Neural progenitor cell (in vitro differentiated cells): ENCODE measurements around the gene CUEDC1. TPM values are rescaled to one million over a fixed set of nuclear protein-coding genes. Genes with fewer than 3 reads are reported as not detected.
A peak's percentile ranks its signal among the peaks of the same experiment; 100 is the strongest.
"Not testable (repeated sequence)": the region's sequence is repeated elsewhere in the genome, so short reads cannot be mapped to it uniquely, and the experiment has no call there.

Experiments used
- DNase-seq: peaks from one replicate; pipeline ENCODE4 v3.0.0-alpha.2; 2016; ENCODE audit warnings: low spot score
- H2AFZ ChIP-seq: fragments of 200-600 bp; sonication (generic); replicated peaks from 2 replicates; pipeline ENCODE4 v1.6.1; 2016; ENCODE audit warnings: antibody characterized with exemption
- H3F3A ChIP-seq: fragments of 200-600 bp; sonication (generic); 2 replicates; pipeline ENCODE4 v1.6.1; 2016; ENCODE audit warnings: antibody characterized with exemption, low read depth
- H3K27ac ChIP-seq: fragments of 200-600 bp; sonication (generic); 2 replicates; pipeline ENCODE4 v1.5.1; 2016; ENCODE audit warnings: mild to moderate bottlenecking
- H3K27me3 ChIP-seq: fragments of 200-600 bp; sonication (generic); 2 replicates; pipeline ENCODE4 v1.6.1; 2016; ENCODE audit warnings: mild to moderate bottlenecking, moderate library complexity
- H3K36me3 ChIP-seq: fragments of 200-600 bp; sonication (generic); 2 replicates; pipeline ENCODE4 v1.5.1; 2016
- H3K4me1 ChIP-seq: fragments of 200-600 bp; sonication (generic); 2 replicates; pipeline ENCODE4 v1.6.1; 2016; ENCODE audit warnings: mixed run types
- H3K4me2 ChIP-seq: fragments of 200-600 bp; sonication (generic); 2 replicates; pipeline ENCODE4 v1.6.1; 2016
- H3K4me3 ChIP-seq: fragments of 200-600 bp; sonication (generic); 2 replicates; pipeline ENCODE4 v1.5.1; 2016
- H3K79me2 ChIP-seq: fragments of 200-600 bp; sonication (generic); 2 replicates; pipeline ENCODE4 v1.6.1; 2016; ENCODE audit warnings: low read depth
- H3K9ac ChIP-seq: fragments of 200-600 bp; sonication (generic); 2 replicates; pipeline ENCODE4 v1.6.1; 2016
- H3K9me3 ChIP-seq: fragments of 200-600 bp; sonication (generic); 2 replicates; pipeline ENCODE4 v1.5.1; 2016; ENCODE audit warnings: low read depth
- H4K20me1 ChIP-seq: fragments of 200-600 bp; sonication (generic); 2 replicates; pipeline ENCODE4 v1.6.1; 2016; ENCODE audit warnings: low read depth
- H3K27ac Mint-ChIP-seq: 3 replicates; pipeline ENCODE4 v1.8.0; 2021; ENCODE audit warnings: mixed read lengths
- H3K27me3 Mint-ChIP-seq: 2 replicates; pipeline ENCODE4 v1.8.0; 2022; ENCODE audit warnings: low read depth, mild to moderate bottlenecking, inconsistent platforms, moderate library complexity, mixed read lengths; ENCODE audit not compliant: insufficient read depth
- H3K36me3 Mint-ChIP-seq: 3 replicates; pipeline ENCODE4 v1.8.0; 2021; ENCODE audit warnings: mixed read lengths
- H3K4me1 Mint-ChIP-seq: 3 replicates; pipeline ENCODE4 v1.8.0; 2021; ENCODE audit warnings: mixed read lengths
- H3K4me3 Mint-ChIP-seq: 3 replicates; pipeline ENCODE4 v1.8.0; 2021; ENCODE audit warnings: mild to moderate bottlenecking, moderate library complexity, mixed read lengths
- H3K9me3 Mint-ChIP-seq: 3 replicates; pipeline ENCODE4 v1.8.0; 2020; ENCODE audit warnings: mixed read lengths
- EZH2 ChIP-seq: fragments of 200-600 bp; sonication (generic); IDR thresholded peaks from 2 replicates; pipeline ENCODE4 v1.6.1; 2017; ENCODE audit warnings: antibody characterized with exemption, mild to moderate bottlenecking, moderate library complexity
- EZH2phosphoT487 ChIP-seq: fragments of 200-600 bp; sonication (generic); IDR thresholded peaks from 2 replicates; pipeline ENCODE4 v1.6.1; 2017; ENCODE audit warnings: antibody characterized with exemption
- total RNA-seq: library from RNA; depleted of rRNA; stranded (reverse); fragments of >200 nt; gene quantifications from 2 replicates; pipeline ENCODE4 v1.2.3, GENCODE V29; 2015; ENCODE audit warnings: low replicate concordance
- TF ChIP-seq, protein P1 (sequence below): fragments of 200-600 bp; sonication (generic); IDR thresholded peaks from 2 replicates; pipeline ENCODE4 v1.5.1; 2017; ENCODE audit warnings: antibody characterized with exemption, mild to moderate bottlenecking

CUEDC1 gene
- total RNA-seq, 1 donor from 2014 or later, result 8.8 TPM

DNA sequence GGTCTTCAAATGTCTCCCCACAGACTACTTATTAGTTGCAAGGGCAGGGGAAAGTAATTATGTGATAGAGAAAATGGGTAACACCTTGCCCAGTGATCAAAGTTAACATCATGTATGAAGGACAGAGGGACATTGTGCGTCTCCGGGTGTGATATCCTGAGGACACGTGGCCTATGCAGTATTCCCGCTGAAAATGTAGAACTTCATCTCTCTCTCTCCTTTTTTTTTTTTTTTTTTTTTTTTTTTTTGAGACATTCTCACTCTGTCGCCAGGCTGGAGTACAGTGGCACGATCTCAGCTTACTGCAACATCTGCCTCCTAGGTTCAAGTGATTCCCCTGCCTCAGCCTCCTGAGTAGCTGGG is 7.9 kb upstream of the CUEDC1 start:
- Mint-ChIP-seq H3K4me1 (peaks cover 14% of the 10 kb centered on the region), H3K27me3 (peaks cover 7% of the 10 kb centered on the region), H3K9me3 (no peaks in the 10 kb centered on the region), H3K27ac (no peak overlapping the region), H3K4me3 (no peak overlapping the region), H3K36me3 (no peaks in the 10 kb centered on the region)
- H2AFZ ChIP-seq, result no peak overlapping the region
- H3K4me3 ChIP-seq, result no peak overlapping the region
- H3K4me1 ChIP-seq, result peaks cover 7% of the 10 kb centered on the region
- no peak for DNase-seq
- H3K9me3 ChIP-seq, result no peaks in the 10 kb centered on the region
- H3K27me3 ChIP-seq, result no peaks in the 10 kb centered on the region
- no peak overlapping the region for H3K27ac ChIP-seq
- H4K20me1 ChIP-seq, result no peaks in the 10 kb centered on the region
- no peaks in the 10 kb centered on the region for H3K36me3 ChIP-seq
- no peaks in the 10 kb centered on the region for H3F3A ChIP-seq
- H3K4me2 ChIP-seq, result no peak overlapping the region
- H3K79me2 ChIP-seq, result no peaks in the 10 kb centered on the region
- no peak overlapping the region for H3K9ac ChIP-seq
- TF ChIP-seq, protein P1, sequence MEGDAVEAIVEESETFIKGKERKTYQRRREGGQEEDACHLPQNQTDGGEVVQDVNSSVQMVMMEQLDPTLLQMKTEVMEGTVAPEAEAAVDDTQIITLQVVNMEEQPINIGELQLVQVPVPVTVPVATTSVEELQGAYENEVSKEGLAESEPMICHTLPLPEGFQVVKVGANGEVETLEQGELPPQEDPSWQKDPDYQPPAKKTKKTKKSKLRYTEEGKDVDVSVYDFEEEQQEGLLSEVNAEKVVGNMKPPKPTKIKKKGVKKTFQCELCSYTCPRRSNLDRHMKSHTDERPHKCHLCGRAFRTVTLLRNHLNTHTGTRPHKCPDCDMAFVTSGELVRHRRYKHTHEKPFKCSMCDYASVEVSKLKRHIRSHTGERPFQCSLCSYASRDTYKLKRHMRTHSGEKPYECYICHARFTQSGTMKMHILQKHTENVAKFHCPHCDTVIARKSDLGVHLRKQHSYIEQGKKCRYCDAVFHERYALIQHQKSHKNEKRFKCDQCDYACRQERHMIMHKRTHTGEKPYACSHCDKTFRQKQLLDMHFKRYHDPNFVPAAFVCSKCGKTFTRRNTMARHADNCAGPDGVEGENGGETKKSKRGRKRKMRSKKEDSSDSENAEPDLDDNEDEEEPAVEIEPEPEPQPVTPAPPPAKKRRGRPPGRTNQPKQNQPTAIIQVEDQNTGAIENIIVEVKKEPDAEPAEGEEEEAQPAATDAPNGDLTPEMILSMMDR, result no peak
- TF ChIP-seq EZH2phosphoT487, result no peak

GRCh38 chr17:57962279-57963148 is 7.3 kb upstream of the CUEDC1 start:
- DNase-seq, result no peak
- no peaks in the 10 kb centered on the region for H3K36me3 Mint-ChIP-seq
- H3K9me3 ChIP-seq, result no peaks in the 10 kb centered on the region
- no peak overlapping the region for H3K4me3 ChIP-seq
- no peak overlapping the region for H3K4me3 Mint-ChIP-seq
- H3K79me2 ChIP-seq, result no peaks in the 10 kb centered on the region
- no peak overlapping the region for H3K4me2 ChIP-seq
- peak overlapping the region; percentile 70 for H3K27ac Mint-ChIP-seq
- peaks cover 5% of the 10 kb centered on the region for H3K27me3 ChIP-seq
- peaks cover 18% of the 10 kb centered on the region for H3K4me1 Mint-ChIP-seq
- no peaks in the 10 kb centered on the region for H3K9me3 Mint-ChIP-seq
- H2AFZ ChIP-seq, result no peak overlapping the region
- H3K27ac ChIP-seq, result no peak overlapping the region
- no peaks in the 10 kb centered on the region for H3K36me3 ChIP-seq
- H3K9ac ChIP-seq, result no peak overlapping the region
- TF ChIP-seq EZH2phosphoT487 (no peak), EZH2 (no peak)
- TF ChIP-seq, protein P1, result no peak
- H3K27me3 Mint-ChIP-seq, result peaks cover 7% of the 10 kb centered on the region
- no peaks in the 10 kb centered on the region for H3F3A ChIP-seq
- no peaks in the 10 kb centered on the region for H4K20me1 ChIP-seq
- peaks cover 7% of the 10 kb centered on the region for H3K4me1 ChIP-seq

DNA sequence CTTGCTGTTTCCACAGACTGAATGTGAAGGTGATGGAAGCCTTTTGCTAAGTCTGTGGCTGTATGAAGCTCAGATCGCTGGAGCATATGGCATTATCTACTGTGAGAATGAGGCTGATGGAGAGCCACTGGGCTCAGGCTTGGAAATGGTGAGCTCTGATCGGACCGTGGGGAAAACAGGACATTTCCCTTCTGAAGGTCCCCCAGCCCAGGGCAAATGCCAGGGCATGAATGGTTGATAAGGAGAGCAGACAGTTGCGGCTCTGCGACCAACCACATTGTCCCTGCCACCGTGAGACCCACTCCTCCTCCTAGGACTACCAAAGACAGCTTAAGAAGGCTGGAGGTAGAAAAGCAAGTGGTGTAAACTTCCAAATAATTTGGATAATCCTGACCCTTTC is 4.7 kb upstream of the CUEDC1 start:
- H3K27ac Mint-ChIP-seq, result no peak overlapping the region
- DNase-seq, result no peak
- Histone ChIP-seq H3K79me2 (no peaks in the 10 kb centered on the region), H3K27me3 (peaks cover 29% of the 10 kb centered on the region), H3K4me2 (no peak overlapping the region), H2AFZ (no peak overlapping the region), H4K20me1 (no peaks in the 10 kb centered on the region), H3K4me3 (no peak overlapping the region), H3K36me3 (no peaks in the 10 kb centered on the region), H3K9ac (no peak overlapping the region), H3K27ac (no peak overlapping the region), H3K4me1 (peaks cover 7% of the 10 kb centered on the region), H3K9me3 (no peaks in the 10 kb centered on the region), H3F3A (peaks cover 10% of the 10 kb centered on the region)
- no peak for TF ChIP-seq EZH2phosphoT487
- no peak for TF ChIP-seq EZH2
- TF ChIP-seq, protein P1, result no peak
- H3K4me3 Mint-ChIP-seq, result no peak overlapping the region
- no peaks in the 10 kb centered on the region for H3K9me3 Mint-ChIP-seq
- H3K27me3 Mint-ChIP-seq, result peaks cover 4% of the 10 kb centered on the region
- no peaks in the 10 kb centered on the region for H3K36me3 Mint-ChIP-seq
- peaks cover 25% of the 10 kb centered on the region for H3K4me1 Mint-ChIP-seq

DNA sequence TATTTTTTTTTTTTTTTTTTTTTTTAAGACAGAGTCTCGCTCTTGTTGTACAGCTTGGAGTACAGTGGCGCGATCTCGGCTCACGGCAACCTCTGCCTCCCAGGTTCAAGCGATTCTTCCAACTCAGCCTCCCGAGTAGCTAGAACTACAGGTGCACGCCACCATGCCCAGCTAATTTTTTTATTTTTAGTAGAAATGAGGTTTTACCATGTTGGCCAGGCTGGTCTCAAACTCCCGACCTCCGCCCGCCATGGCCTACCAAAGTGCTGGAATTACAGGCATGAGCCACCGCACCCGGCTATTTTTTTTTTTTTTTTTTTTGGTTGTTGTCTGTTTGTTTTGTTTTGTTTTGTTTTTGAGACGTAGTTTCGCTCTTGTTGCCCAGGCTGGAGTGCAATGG is 3.2 kb upstream of the CUEDC1 start:
- H3K9me3 Mint-ChIP-seq, H3K36me3 Mint-ChIP-seq, H3K27me3 Mint-ChIP-seq, H3K79me2 ChIP-seq, DNase-seq, H3K27ac Mint-ChIP-seq, H3K9ac ChIP-seq, H3K4me3 ChIP-seq, H3K9me3 ChIP-seq, H3K4me3 Mint-ChIP-seq, H3K4me2 ChIP-seq, H4K20me1 ChIP-seq, H3K36me3 ChIP-seq, H3K27ac ChIP-seq, H2AFZ ChIP-seq: not testable (repeated sequence)
- Histone ChIP-seq H3F3A (peaks cover 18% of the 10 kb centered on the region), H3K4me1 (peaks cover 14% of the 10 kb centered on the region), H3K27me3 (peaks cover 36% of the 10 kb centered on the region)
- peaks cover 34% of the 10 kb centered on the region for H3K4me1 Mint-ChIP-seq
